ENCODE data around the gene LIN54.

Gene LIN54

GRCh38 chr4:82890528-82890900, 120.1 kb downstream of the LIN54 start:
- DNase-seq: no peak

GRCh38 chr4:82889287-82889686, 121.3 kb downstream of the LIN54 start:
- DNase-seq: no peak

- DNase-seq: no peak
Observed at GRCh38 chr4:82886147-82886942, 124.3 kb downstream of the LIN54 start.

- no peak for DNase-seq
Observed at GRCh38 chr4:82885410-82885809, 125.2 kb downstream of the LIN54 start.
